IMR-90 (cell line): ENCODE results near the gene DDX10. TPM values are rescaled to one million over a fixed set of nuclear protein-coding genes. Genes with fewer than 3 reads are reported as not detected.
A peak's percentile ranks its signal among the peaks of the same experiment; 100 is the strongest.

ENCODE experiments used
- ATAC-seq: fragments of 200-7000 bp; cut with Tn5 transposase; 2 replicates; pipeline ENCODE4 v1.9.1; 2020; ENCODE audit warnings: low read depth, mild to moderate bottlenecking, moderate library complexity
- BruUV-seq: library from RNA; stranded (reverse); fragments of 400-500 nt; replicated peaks from 2 replicates; lab custom pipeline; 2021; lab: Mats Ljungman, UMichigan
- CTCF ChIA-PET: fragments of 300-600 bp; formaldehyde crosslinking; extraction: SDS; loops from one replicate; lab custom pipeline; 2021; ENCODE audit warnings: antibody characterized with exemption; lab: Yijun Ruan, JAX
- POLR2A ChIA-PET: fragments of 300-600 bp; sonication (Branson Sonifier 250); formaldehyde crosslinking; loops from one replicate; lab custom pipeline; 2022; ENCODE audit warnings: antibody characterized with exemption; ENCODE audit not compliant: unreplicated experiment; lab: Charles Lee
- DNase-seq: peaks from one replicate; pipeline ENCODE4 v3.0.0; 2013
- H2AFZ ChIP-seq: replicated peaks from 2 replicates; pipeline ENCODE3; 2013; ENCODE audit warnings: low read length, mild to moderate bottlenecking; ENCODE audit not compliant: poor library complexity
- H2AK5ac ChIP-seq: 2 replicates; pipeline ENCODE4 v1.6.1; 2013; ENCODE audit warnings: low read depth, low read length, inconsistent platforms
- H2AK9ac ChIP-seq: replicated peaks from 2 replicates; pipeline ENCODE3; 2013; ENCODE audit warnings: mild to moderate bottlenecking, low read depth, low read length, moderate library complexity; ENCODE audit not compliant: poor library complexity
- H2BK120ac ChIP-seq: 2 replicates; pipeline ENCODE4 v1.6.1; 2013; ENCODE audit warnings: low read depth, low read length, inconsistent platforms
- H2BK15ac ChIP-seq: 3 replicates; pipeline ENCODE4 v1.6.1; 2013; ENCODE audit warnings: low read depth, low read length, inconsistent platforms
- H2BK20ac ChIP-seq: 2 replicates; pipeline ENCODE4 v1.6.1; 2013; ENCODE audit warnings: low read depth, mild to moderate bottlenecking, inconsistent platforms, low read length, moderate library complexity
- H2BK5ac ChIP-seq: 2 replicates; pipeline ENCODE4 v1.6.1; 2013; ENCODE audit warnings: mild to moderate bottlenecking, low read depth, low read length, inconsistent platforms; ENCODE audit not compliant: poor library complexity, severe bottlenecking
- H3K14ac ChIP-seq: replicated peaks from 2 replicates; pipeline ENCODE4 v1.6.1; 2013; ENCODE audit warnings: low read depth, low read length, inconsistent platforms
- H3K18ac ChIP-seq: 2 replicates; pipeline ENCODE4 v1.6.1; 2013; ENCODE audit warnings: low read depth, low read length, control low read depth
- H3K23ac ChIP-seq: 2 replicates; pipeline ENCODE4 v1.6.1; 2013; ENCODE audit warnings: low read depth, low read length, inconsistent platforms
- H3K27ac ChIP-seq: 2 replicates; pipeline ENCODE4 v1.5.1; 2013; ENCODE audit warnings: mild to moderate bottlenecking, control low read depth, low read length; ENCODE audit not compliant: insufficient read depth
- H3K27me3 ChIP-seq: 2 replicates; pipeline ENCODE4 v1.6.1; 2013; ENCODE audit warnings: low read length; ENCODE audit not compliant: control insufficient read depth, insufficient read depth
- H3K36me3 ChIP-seq: 2 replicates; pipeline ENCODE4 v1.6.1; 2013; ENCODE audit warnings: low read length, mixed read lengths; ENCODE audit not compliant: control insufficient read depth, insufficient read depth
- H3K4ac ChIP-seq: 2 replicates; pipeline ENCODE4 v1.6.1; 2013; ENCODE audit warnings: low read depth, low read length, inconsistent platforms
- H3K4me1 ChIP-seq: 2 replicates; pipeline ENCODE4 v1.6.1; 2013; ENCODE audit warnings: low read length, mixed read lengths; ENCODE audit not compliant: control insufficient read depth, insufficient read depth
- H3K4me2 ChIP-seq: 2 replicates; pipeline ENCODE4 v1.6.1; 2013; ENCODE audit warnings: low read depth, mild to moderate bottlenecking, control low read depth, low read length, moderate library complexity
- H3K4me3 ChIP-seq: 2 replicates; pipeline ENCODE4 v1.5.1; 2013; ENCODE audit warnings: low read depth, mild to moderate bottlenecking, control low read depth, low read length, moderate library complexity; ENCODE audit not compliant: insufficient read depth
- H3K56ac ChIP-seq: 2 replicates; pipeline ENCODE4 v1.6.1; 2013; ENCODE audit warnings: low read length, inconsistent platforms; ENCODE audit not compliant: insufficient read depth; ENCODE audit errors: extremely low read depth
- H3K79me1 ChIP-seq, 2 experiments: 2 replicates each; pipeline ENCODE4 v1.6.1; 2013; ENCODE audit warnings: low read length in 2 of 2, inconsistent platforms in 1 of 2, low read depth in 1 of 2
- H3K9ac ChIP-seq: 2 replicates; pipeline ENCODE4 v1.6.1; 2013; ENCODE audit warnings: low read depth, low read length, control low read depth
- H3K9me1 ChIP-seq: 2 replicates; pipeline ENCODE4 v1.6.1; 2013; ENCODE audit warnings: low read length, inconsistent platforms; ENCODE audit not compliant: insufficient read depth
- H3K9me3 ChIP-seq: 2 replicates; pipeline ENCODE4 v1.6.1; 2013; ENCODE audit warnings: low read length; ENCODE audit not compliant: control insufficient read depth, insufficient read depth
- H4K20me1 ChIP-seq: 2 replicates; pipeline ENCODE4 v1.6.1; 2013; ENCODE audit warnings: low read length, inconsistent platforms; ENCODE audit not compliant: insufficient read depth
- H4K5ac ChIP-seq: 2 replicates; pipeline ENCODE4 v1.6.1; 2013; ENCODE audit warnings: mild to moderate bottlenecking, low read depth, low read length, control low read depth
- H4K8ac ChIP-seq, 2 experiments: 2 replicates each; pipeline ENCODE4 v1.6.1; 2013; ENCODE audit warnings: low read depth in 2 of 2, low read length in 2 of 2, control low read depth in 1 of 2, inconsistent platforms in 1 of 2
- H4K91ac ChIP-seq: 2 replicates; pipeline ENCODE4 v1.6.1; 2013; ENCODE audit warnings: low read depth, low read length, inconsistent platforms; ENCODE audit not compliant: insufficient read depth
- BHLHE40 ChIP-seq: fragments of 150-350 bp; IDR thresholded peaks from 2 replicates; pipeline ENCODE4 v1.6.1; 2016; ENCODE audit warnings: mild to moderate bottlenecking, low read depth, low read length
- CEBPB ChIP-seq: IDR thresholded peaks from 2 replicates; pipeline ENCODE4 v1.6.1; 2012; ENCODE audit warnings: low read depth, low read length, improper control_type of control experiment
- FOS ChIP-seq: fragments of 150-350 bp; IDR thresholded peaks from 2 replicates; pipeline ENCODE4 v1.6.1; 2016; ENCODE audit warnings: low read depth, low read length
- MAFK ChIP-seq: IDR thresholded peaks from 2 replicates; pipeline ENCODE4 v1.6.1; 2012; ENCODE audit warnings: low read depth, low read length, improper control_type of control experiment
- MAZ ChIP-seq: IDR thresholded peaks from 2 replicates; pipeline ENCODE4 v1.6.1; 2012; ENCODE audit warnings: low read depth, mild to moderate bottlenecking, low read length, improper control_type of control experiment, moderate library complexity, borderline replicate concordance
- NFE2L2 ChIP-seq: fragments of 150-350 bp; IDR thresholded peaks from 2 replicates; pipeline ENCODE4 v1.6.1; 2016; ENCODE audit warnings: low read depth, mild to moderate bottlenecking, low read length
- RCOR1 ChIP-seq: IDR thresholded peaks from 2 replicates; pipeline ENCODE4 v1.6.1; 2012; ENCODE audit warnings: mild to moderate bottlenecking, low read length, improper control_type of control experiment; ENCODE audit not compliant: insufficient replicate concordance
- dilution Hi-C: fragments of 300-500 bp; cut with HindIII; formaldehyde crosslinking; loops from one replicate; pipeline ENCODE4 v1.14.3; 2018; ENCODE audit warnings: low sequenced_read_pairs; ENCODE audit not compliant: unreplicated experiment
- in situ Hi-C: fragments of 300-500 bp; cut with MboI; formaldehyde crosslinking; loops from 3 replicates; pipeline ENCODE4 v1.14.3; 2019; ENCODE audit warnings: low sequenced_read_pairs, inconsistent platforms, mixed read lengths
- intact Hi-C: fragments of 100-400 bp; cut with micrococcal nuclease; formaldehyde crosslinking; loops from 2 replicates; pipeline ENCODE4 v1.10.0; 2022
- polyA plus RNA-seq, 3 experiments: library from polyadenylated mRNA; depleted of rRNA; stranded (reverse); fragments of >200 nt; gene quantifications; 2 replicates each; pipeline ENCODE4 v1.2.3, GENCODE V29; 2012; ENCODE audit warnings: low replicate concordance in 1 of 3
- total RNA-seq: library from RNA; depleted of rRNA; stranded (reverse); fragments of >200 nt; gene quantifications from 2 replicates; pipeline ENCODE4 v1.2.3, GENCODE V29; 2012
- TF ChIP-seq, protein P1 (sequence below): conservative IDR thresholded peaks from 2 replicates; pipeline ENCODE4 v1.5.1; 2012; ENCODE audit warnings: mild to moderate bottlenecking, low read depth, low read length, improper control_type of control experiment

DDX10 gene
- total and polyA plus RNA-seq, 2 of the 4 experiments (the other 2 are of a cell fraction): 20.0 to 31.9 TPM

DNA sequence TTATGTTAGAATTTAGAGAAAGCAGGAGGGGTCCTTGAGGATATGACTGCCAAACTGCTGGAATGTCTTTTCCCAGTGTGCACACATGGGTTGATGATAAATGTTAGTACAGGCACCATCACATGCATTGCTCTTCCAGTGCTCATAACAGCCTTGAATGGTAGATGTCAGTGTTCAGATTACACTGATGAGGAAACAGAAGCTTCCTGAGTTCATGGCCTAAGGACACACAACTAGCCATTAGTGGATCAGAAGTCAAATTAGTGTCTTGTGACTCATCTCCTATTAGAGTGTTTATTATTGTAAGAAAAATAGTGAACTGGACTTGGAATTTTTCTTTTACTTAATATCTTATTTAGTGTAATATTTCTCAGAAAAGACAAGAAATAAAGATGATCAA is 241.5 kb downstream of the DDX10 start:
- ChIA-PET POLR2A (no interaction called here), CTCF (interaction anchor here (0.6 kb wide), 1 partner anchor 118 kb away, joined by 3 read pairs; no protein-coding TSS in a partner anchor)
- Histone ChIP-seq H3K9me1 (peaks cover 10% of the 10 kb centered on the region; the same call in 1 of the 2 replicates), H2BK15ac (no peak overlapping the region; the same call in 2 of the 3 replicates), H3K4ac (peak overlapping the region; percentile 72; the same call in 1 of the 2 replicates), H4K8ac (no peak overlapping the region), H3K9me3 (no peaks in the 10 kb centered on the region), H4K91ac (no peak overlapping the region), H2AFZ (no peak overlapping the region), H3K9ac (no peak overlapping the region), H2BK5ac (peak overlapping the region; percentile 95), H3K36me3 (no peaks in the 10 kb centered on the region), H2AK5ac (no peak overlapping the region), H3K27ac (no peak overlapping the region), H4K5ac (no peak overlapping the region), H4K20me1 (no peaks in the 10 kb centered on the region), H2BK20ac (peak overlapping the region; percentile 65; the same call in 1 of the 2 replicates), H3K79me1 (peaks cover 11 to 17% of the 10 kb centered on the region in 2 experiments), H2AK9ac (no peak overlapping the region), H3K4me3 (no peak overlapping the region), H3K18ac (peak overlapping the region; percentile 8; the same call in 1 of the 2 replicates), H3K23ac (no peak overlapping the region), H3K56ac (no peak overlapping the region; the same call in 1 of the 2 replicates), H3K27me3 (no peaks in the 10 kb centered on the region), H3K14ac (no peak overlapping the region), H2BK120ac (peak overlapping the region; percentile 77), H3K4me2 (peak overlapping the region; percentile 57; the same call in 1 of the 2 replicates), H3K4me1 (peaks cover 16% of the 10 kb centered on the region)
- TF ChIP-seq, protein P1, sequence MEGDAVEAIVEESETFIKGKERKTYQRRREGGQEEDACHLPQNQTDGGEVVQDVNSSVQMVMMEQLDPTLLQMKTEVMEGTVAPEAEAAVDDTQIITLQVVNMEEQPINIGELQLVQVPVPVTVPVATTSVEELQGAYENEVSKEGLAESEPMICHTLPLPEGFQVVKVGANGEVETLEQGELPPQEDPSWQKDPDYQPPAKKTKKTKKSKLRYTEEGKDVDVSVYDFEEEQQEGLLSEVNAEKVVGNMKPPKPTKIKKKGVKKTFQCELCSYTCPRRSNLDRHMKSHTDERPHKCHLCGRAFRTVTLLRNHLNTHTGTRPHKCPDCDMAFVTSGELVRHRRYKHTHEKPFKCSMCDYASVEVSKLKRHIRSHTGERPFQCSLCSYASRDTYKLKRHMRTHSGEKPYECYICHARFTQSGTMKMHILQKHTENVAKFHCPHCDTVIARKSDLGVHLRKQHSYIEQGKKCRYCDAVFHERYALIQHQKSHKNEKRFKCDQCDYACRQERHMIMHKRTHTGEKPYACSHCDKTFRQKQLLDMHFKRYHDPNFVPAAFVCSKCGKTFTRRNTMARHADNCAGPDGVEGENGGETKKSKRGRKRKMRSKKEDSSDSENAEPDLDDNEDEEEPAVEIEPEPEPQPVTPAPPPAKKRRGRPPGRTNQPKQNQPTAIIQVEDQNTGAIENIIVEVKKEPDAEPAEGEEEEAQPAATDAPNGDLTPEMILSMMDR: no peak
- TF ChIP-seq NFE2L2 (no peak), CEBPB (peak; percentile 63), BHLHE40 (0 out of 2 replicates have a peak, but pooled peaks have one; percentile 37), MAFK (no peak), MAZ (no peak), FOS (peak; percentile 61; the same call in 1 of the 2 replicates), RCOR1 (no peak)
- dilution Hi-C loops (no loop called here), intact Hi-C loops (no loop called here), in situ Hi-C loops (no loop called here)
- DNase-seq (peak; percentile 82), ATAC-seq (peak; percentile 86)
- BruUV-seq: no TSS peak
